Measurements from ENCODE around the gene ACOT13. TPM values are rescaled to one million over a fixed set of nuclear protein-coding genes. Genes with fewer than 3 reads are reported as not detected.

Gene ACOT13
- polyA plus RNA-seq, 1 of the 3 experiments (the other 2 are of a cell fraction) = 18.0 TPM

DNA sequence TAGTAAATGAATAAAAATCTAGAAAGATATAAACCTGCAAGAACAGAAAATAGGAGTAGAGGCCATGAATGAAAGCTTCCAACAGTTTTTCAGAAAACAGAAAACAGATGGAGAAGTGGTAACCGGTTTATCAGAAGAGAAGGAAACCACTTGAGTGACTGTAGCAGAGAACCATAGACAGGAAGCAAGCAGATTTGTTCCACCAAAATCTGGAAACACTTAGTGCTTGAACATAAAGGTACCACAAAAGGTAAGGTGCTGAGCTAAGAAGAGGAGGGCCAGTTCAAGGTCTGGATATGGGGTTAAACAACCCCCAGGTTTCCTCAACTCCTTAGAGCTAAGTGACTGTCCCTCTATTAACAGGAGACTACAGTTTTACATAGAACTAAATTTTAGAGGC lies 11.7 kb upstream of the ACOT13 start (continued):
- no peak for TF ChIP-seq GATA2 (CRISPR knock-in tag; IDR thresholded peaks at IDR 0.05)

DNA sequence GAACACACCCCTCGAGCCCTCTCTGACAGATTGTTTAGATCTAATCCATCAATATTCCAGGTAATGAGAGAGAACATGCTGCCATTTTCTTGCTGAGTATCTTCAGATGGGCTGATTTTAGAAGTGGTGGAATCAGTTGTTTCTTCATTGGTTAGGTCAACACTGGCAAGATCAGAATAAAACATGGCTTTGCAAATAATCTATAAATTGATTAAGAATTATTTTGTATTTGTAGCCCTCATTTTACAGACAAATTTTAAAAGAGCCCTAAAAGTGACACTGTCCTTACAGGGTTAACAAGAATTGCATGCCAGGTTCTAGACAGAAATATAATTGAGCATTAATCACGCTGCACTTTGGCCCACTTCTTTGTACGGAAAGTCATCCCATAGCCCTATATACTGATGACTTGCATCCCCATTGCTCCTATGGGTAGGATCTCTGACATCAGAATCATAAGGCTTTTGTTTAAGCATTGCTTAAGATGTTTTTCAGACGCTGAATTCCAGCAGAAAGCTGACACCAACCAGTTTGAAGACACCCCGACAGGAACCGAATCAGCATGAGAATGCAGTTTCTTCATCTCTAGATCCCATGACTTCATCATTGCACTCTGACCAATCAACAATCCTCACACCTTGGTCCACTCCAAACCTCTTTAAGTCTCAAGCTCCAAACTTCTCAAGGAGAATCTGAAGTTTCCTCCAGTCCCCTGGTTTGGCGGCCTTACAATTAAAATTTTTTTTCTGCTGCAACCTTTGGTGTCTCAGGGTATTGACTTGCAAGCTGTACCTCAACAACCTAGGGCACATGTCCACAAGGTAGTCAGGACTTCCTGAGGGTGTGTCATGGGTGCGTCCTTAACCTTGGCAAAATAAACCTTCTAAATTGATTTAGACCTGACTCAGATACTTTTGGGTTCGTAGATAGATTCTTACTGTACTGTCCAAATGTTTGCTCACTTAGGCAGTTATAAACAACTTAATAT lies 8.0 kb upstream of the ACOT13 start:
- no peaks in the 10 kb centered on the region for H3F3A ChIP-seq (replicated peaks; ENCODE audit: insufficient read depth)
- no peak overlapping the region for H3K4me2 ChIP-seq
- no peak overlapping the region for H3K4me3 ChIP-seq (ENCODE audit: low read depth in 2 of 2, low read length in 1 of 2)
- H3K9me2 ChIP-seq = no peaks in the 10 kb centered on the region
- 85% methylated on average over 9 of the region's 9 CpGs for WGBS (ENCODE audit: low lambda C conversion rate)
- H4K20me1 ChIP-seq (ENCODE audit: insufficient read depth) = no peaks in the 10 kb centered on the region
- ChIA-PET POLR2A (no interaction called here), CTCF (interaction anchor here (1.4 kb wide), 1 partner anchor 78 kb away, joined by 4 read pairs; no protein-coding TSS in a partner anchor)
- H3K4me1 ChIP-seq (ENCODE audit: control insufficient read depth in 1 of 2, insufficient read depth in 2 of 2, low read depth in 1 of 2, low read length in 1 of 2) = no peaks in the 10 kb centered on the region; a peak in 1 of 4 replicates
- peaks cover 27% of the 10 kb centered on the region for H3K79me2 ChIP-seq (ENCODE audit: insufficient read depth)
- H3K9me3 ChIP-seq = no peaks in the 10 kb centered on the region
- H2AFZ ChIP-seq (ENCODE audit: low read depth) = no peak overlapping the region
- peaks cover 69% of the 10 kb centered on the region in 2 experiments for H3K36me3 ChIP-seq (replicated peaks in 1 of 2; ENCODE audit: control insufficient read depth in 1 of 2, insufficient read depth in 2 of 2, low read length in 1 of 2)
- no peaks in the 10 kb centered on the region for H3K27me3 ChIP-seq (ENCODE audit: insufficient read depth)
- DNase-seq = no peak
- no peak overlapping the region for H3K27ac ChIP-seq (ENCODE audit: low read depth in 2 of 2, low read length in 1 of 2)
- TF ChIP-seq, protein P1, sequence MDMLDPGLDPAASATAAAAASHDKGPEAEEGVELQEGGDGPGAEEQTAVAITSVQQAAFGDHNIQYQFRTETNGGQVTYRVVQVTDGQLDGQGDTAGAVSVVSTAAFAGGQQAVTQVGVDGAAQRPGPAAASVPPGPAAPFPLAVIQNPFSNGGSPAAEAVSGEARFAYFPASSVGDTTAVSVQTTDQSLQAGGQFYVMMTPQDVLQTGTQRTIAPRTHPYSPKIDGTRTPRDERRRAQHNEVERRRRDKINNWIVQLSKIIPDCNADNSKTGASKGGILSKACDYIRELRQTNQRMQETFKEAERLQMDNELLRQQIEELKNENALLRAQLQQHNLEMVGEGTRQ (IDR thresholded peaks at IDR 0.05; ENCODE audit: borderline replicate concordance, low read depth, low read length) = no peak
- TF ChIP-seq EP300 (IDR thresholded peaks at IDR 0.05; ENCODE audit: borderline replicate concordance in 1 of 2, low read depth in 1 of 2, low read length in 1 of 2) (no peak), TCF12 (IDR thresholded peaks at IDR 0.05) (no peak), JUND (IDR thresholded peaks at IDR 0.05) (no peak)
- H3K9ac ChIP-seq = no peak overlapping the region

DNA sequence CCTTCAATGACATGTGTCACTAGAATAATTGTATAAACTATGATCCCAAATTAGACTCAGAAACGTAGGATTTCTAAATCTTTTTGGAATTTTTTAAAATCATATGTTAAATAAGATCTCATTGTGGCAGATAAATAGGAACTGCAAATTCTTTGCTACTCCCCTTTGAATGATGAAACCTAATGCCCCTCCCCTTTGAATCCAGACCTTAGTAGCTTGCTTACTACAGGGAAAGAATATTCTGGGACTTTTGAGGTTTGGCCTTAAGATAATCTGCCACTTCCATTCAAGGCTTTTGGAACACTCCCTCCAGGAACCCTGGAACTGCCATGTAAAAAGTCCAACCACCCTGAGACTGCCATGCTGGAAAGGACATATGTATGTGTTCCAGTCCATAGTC lies 7.3 kb upstream of the ACOT13 start:
- POLR2A ChIA-PET = no interaction called here
- no peak for DNase-seq
- H3K27ac ChIP-seq (ENCODE audit: low read depth in 2 of 2, low read length in 1 of 2) = no peak overlapping the region

DNA sequence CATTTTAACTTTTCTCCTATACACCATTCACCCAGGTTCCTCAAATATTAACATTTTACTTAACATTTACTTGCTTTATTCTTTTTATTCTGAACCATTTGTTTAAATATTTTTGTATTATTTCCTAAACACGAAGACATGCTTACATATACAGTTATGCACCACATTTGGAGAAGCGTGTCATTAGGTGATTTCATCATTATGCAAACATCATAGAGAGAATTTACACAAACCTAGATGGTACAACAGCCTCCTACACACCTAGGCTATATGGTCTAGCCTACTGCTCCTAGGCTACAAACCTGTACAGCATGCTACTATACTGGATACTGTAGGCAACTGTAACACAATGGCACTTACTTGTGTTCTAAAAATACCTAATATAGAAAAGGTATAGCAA lies 6.8 kb upstream of the ACOT13 start:
- Histone ChIP-seq H3K9me2 (no peaks in the 10 kb centered on the region), H3K4me2 (no peak overlapping the region), H3K4me1 (ENCODE audit: control insufficient read depth in 1 of 2, insufficient read depth in 2 of 2, low read depth in 1 of 2, low read length in 1 of 2) (peaks cover 3% of the 10 kb centered on the region in 2 experiments; a peak in 2 of 4 replicates), H3K27ac (ENCODE audit: low read depth in 2 of 2, low read length in 1 of 2) (no peak overlapping the region), H3K4me3 (ENCODE audit: low read depth in 2 of 2, low read length in 1 of 2) (no peak overlapping the region), H3F3A (replicated peaks; ENCODE audit: insufficient read depth) (no peaks in the 10 kb centered on the region), H3K79me2 (ENCODE audit: insufficient read depth) (peaks cover 40% of the 10 kb centered on the region), H3K36me3 (replicated peaks in 1 of 2; ENCODE audit: control insufficient read depth in 1 of 2, insufficient read depth in 2 of 2, low read length in 1 of 2) (peaks cover 68 to 74% of the 10 kb centered on the region in 2 experiments), H2AFZ (ENCODE audit: low read depth) (no peak overlapping the region), H3K27me3 (ENCODE audit: insufficient read depth) (no peaks in the 10 kb centered on the region), H3K9me3 (no peaks in the 10 kb centered on the region), H3K9ac (no peak overlapping the region), H4K20me1 (ENCODE audit: insufficient read depth) (no peaks in the 10 kb centered on the region)
- no peak for DNase-seq
- TF ChIP-seq MEF2A (IDR thresholded peaks at IDR 0.05; ENCODE audit: borderline replicate concordance, low read depth) (no peak), EP300 (IDR thresholded peaks at IDR 0.05; ENCODE audit: borderline replicate concordance in 1 of 2, low read depth in 1 of 2, low read length in 1 of 2) (no peak)
- TF ChIP-seq, protein P2, sequence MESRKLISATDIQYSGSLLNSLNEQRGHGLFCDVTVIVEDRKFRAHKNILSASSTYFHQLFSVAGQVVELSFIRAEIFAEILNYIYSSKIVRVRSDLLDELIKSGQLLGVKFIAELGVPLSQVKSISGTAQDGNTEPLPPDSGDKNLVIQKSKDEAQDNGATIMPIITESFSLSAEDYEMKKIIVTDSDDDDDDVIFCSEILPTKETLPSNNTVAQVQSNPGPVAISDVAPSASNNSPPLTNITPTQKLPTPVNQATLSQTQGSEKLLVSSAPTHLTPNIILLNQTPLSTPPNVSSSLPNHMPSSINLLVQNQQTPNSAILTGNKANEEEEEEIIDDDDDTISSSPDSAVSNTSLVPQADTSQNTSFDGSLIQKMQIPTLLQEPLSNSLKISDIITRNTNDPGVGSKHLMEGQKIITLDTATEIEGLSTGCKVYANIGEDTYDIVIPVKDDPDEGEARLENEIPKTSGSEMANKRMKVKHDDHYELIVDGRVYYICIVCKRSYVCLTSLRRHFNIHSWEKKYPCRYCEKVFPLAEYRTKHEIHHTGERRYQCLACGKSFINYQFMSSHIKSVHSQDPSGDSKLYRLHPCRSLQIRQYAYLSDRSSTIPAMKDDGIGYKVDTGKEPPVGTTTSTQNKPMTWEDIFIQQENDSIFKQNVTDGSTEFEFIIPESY (IDR thresholded peaks at IDR 0.05; ENCODE audit: borderline replicate concordance, low read depth) = no peak
- TF ChIP-seq, protein P3, sequence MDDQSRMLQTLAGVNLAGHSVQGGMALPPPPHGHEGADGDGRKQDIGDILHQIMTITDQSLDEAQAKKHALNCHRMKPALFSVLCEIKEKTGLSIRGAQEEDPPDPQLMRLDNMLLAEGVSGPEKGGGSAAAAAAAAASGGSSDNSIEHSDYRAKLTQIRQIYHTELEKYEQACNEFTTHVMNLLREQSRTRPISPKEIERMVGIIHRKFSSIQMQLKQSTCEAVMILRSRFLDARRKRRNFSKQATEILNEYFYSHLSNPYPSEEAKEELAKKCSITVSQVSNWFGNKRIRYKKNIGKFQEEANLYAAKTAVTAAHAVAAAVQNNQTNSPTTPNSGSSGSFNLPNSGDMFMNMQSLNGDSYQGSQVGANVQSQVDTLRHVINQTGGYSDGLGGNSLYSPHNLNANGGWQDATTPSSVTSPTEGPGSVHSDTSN (IDR thresholded peaks at IDR 0.05) = no peak
- ChIA-PET CTCF (no interaction called here), POLR2A (no interaction called here)
- 84% methylated on average over 2 of the region's 2 CpGs for WGBS (ENCODE audit: low lambda C conversion rate)

More for the DNA sequence above, 7.3 kb upstream of the ACOT13 start:
- no peak overlapping the region for H3K4me3 ChIP-seq (ENCODE audit: low read depth in 2 of 2, low read length in 1 of 2)
- H3K9ac ChIP-seq = no peak overlapping the region
- no peaks in the 10 kb centered on the region for H3F3A ChIP-seq (replicated peaks; ENCODE audit: insufficient read depth)
- no peaks in the 10 kb centered on the region for H3K27me3 ChIP-seq (ENCODE audit: insufficient read depth)
- no peaks in the 10 kb centered on the region for H4K20me1 ChIP-seq (ENCODE audit: insufficient read depth)
- TF ChIP-seq RXRA (IDR thresholded peaks at IDR 0.05; ENCODE audit: borderline replicate concordance, low read depth) = no peak
- CTCF ChIA-PET = interaction anchor here (1.4 kb wide), 1 partner anchor 79 kb away, joined by 4 read pairs; no protein-coding TSS in a partner anchor
- peaks cover 34% of the 10 kb centered on the region for H3K79me2 ChIP-seq (ENCODE audit: insufficient read depth)
- no peaks in the 10 kb centered on the region for H3K9me3 ChIP-seq
- H3K9me2 ChIP-seq = no peaks in the 10 kb centered on the region
- 81% methylated on average over 1 of the region's 1 CpG for WGBS (ENCODE audit: low lambda C conversion rate)
- H2AFZ ChIP-seq (ENCODE audit: low read depth) = no peak overlapping the region
- no peak overlapping the region for H3K4me2 ChIP-seq
- peaks cover 69 to 71% of the 10 kb centered on the region in 2 experiments for H3K36me3 ChIP-seq (replicated peaks in 1 of 2; ENCODE audit: control insufficient read depth in 1 of 2, insufficient read depth in 2 of 2, low read length in 1 of 2)
- H3K4me1 ChIP-seq (ENCODE audit: control insufficient read depth in 1 of 2, insufficient read depth in 2 of 2, low read depth in 1 of 2, low read length in 1 of 2) = no peaks in the 10 kb centered on the region; a peak in 2 of 4 replicates

All from SK-N-SH (cell line).